Activated CD8-positive, alpha-beta memory T cell treated with anti-CD3 and anti-CD28 coated beads for 24 hours (primary cell): ENCODE data around the gene CEBPG.

Experiments
- DNase-seq: peaks from one replicate; pipeline ENCODE4 v3.0.0-alpha.2; 2020

Gene CEBPG

DNA sequence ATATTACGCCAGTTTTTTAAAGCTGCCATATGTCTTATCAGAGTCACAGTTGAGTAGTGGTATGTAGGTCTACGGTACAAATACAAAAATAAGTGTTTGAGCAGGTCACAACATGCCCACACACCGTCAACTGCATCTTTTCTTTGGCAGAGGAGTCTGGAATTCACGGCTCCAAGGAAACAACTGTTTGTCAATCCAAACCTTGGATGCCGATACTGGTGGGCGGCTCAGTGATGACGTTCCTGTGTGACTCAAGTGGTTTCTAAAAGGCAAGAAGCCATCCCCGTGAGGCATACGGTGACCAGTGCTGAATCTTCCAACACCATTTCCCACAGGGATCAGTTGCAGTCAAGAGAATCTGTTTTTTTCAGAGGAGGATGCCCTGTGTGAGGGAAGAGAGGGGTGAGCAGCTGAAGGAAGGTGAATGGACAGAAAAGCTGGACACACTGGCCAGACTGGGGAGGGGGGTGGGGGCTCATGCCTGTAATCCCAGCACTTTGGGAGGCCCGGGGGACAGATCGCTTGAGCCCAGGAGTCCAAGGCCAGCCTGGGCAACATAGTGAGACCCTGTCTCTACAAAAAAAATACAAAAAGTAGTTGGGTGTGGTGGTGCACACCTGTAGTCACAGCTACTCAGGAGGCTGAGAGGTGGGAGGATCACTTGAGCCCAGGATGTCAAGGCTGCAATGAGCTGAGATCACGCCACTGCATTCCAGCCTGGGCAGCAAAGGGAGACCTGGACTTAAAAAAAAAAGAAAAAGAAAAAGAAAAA is 22.8 kb upstream of the CEBPG start:
- no peak for DNase-seq

DNA sequence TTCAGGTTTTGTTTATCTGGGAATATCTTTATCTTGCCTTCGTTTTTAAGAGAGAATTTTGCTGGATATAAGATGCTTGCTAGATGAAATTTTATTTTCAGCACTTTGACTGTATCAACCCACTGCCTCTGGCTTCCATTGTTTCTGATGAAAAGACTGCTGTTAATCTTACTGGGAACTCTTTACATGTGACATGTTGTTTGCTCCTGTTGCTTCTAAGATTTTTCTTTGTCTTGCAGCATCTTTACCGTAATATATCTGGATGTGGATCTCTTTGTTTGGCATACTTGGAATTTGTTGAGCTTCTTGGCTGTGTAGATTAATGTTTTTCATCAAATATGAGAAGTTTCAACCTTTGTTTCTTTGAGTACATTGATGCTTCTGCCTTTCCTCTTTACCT is 18.0 kb upstream of the CEBPG start:
- DNase-seq: no peak

DNA sequence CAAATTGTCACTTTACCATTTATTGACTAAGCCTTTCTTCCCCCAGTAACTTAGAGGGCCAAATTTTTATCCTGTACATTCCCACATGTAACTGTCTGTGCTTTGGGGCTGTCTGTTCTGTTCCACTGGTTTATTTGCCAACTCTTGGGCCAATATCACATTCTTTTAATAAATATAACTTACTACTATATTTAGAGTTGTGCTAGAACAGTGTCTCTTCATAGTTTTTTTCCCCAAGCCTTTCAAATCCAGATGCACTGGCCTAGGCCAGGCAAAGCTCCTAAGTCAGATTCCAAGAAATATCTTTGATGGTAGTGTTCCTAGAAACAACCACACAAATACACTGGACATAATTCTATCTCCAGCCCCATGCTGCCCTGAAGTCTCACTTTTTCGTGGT is 16.0 kb upstream of the CEBPG start:
- DNase-seq: no peak

DNA sequence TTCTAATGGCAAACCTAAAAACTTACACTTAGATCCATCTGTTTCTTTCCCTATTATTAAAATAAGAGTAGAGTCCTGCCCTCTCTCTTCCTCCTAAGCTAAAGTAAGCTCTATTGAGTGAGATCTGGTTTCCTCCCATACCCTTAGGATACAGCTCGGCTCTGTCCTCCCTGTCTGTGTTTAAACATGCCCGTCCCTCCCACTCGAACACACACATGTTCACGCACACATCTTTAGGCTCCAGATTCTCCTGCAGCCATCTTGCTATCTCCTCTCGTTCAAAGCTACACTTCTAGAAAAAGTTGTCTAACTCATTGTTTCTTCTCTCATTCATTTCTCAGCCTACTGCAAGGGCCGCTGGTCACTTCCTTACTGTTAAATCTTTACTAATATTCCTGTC is 15.1 kb upstream of the CEBPG start:
- no peak for DNase-seq

GRCh38 chr19:33359581-33359980 is 13.9 kb upstream of the CEBPG start:
- DNase-seq: no peak

- DNase-seq: no peak
Measured at GRCh38 chr19:33362508-33363228, 10.8 kb upstream of the CEBPG start.

DNA sequence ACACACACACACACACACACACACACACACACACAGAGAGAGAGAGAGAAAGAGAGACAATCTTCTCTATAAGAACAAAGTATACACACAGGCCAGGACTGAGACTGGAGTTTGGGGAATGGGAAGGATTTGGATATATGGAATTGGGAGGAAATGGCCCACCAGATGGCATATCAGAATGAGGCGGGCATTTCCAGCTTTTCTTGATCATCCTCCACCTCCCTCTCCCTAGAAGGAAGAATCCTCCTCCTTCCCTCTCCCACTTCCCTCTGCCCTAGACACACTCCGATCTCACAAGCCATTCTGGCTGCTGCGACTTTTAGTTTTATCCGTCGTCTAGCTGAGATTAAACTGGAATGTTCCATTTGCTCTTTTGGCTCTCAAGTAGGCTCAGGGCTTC is 10.0 kb upstream of the CEBPG start:
- no peak for DNase-seq

GRCh38 chr19:33365691-33366090 is 7.8 kb upstream of the CEBPG start:
- DNase-seq: no peak

GRCh38 chr19:33366127-33366526 is 7.4 kb upstream of the CEBPG start:
- no peak for DNase-seq

- no peak for DNase-seq
Measured at GRCh38 chr19:33366897-33367296, 6.6 kb upstream of the CEBPG start.

DNA sequence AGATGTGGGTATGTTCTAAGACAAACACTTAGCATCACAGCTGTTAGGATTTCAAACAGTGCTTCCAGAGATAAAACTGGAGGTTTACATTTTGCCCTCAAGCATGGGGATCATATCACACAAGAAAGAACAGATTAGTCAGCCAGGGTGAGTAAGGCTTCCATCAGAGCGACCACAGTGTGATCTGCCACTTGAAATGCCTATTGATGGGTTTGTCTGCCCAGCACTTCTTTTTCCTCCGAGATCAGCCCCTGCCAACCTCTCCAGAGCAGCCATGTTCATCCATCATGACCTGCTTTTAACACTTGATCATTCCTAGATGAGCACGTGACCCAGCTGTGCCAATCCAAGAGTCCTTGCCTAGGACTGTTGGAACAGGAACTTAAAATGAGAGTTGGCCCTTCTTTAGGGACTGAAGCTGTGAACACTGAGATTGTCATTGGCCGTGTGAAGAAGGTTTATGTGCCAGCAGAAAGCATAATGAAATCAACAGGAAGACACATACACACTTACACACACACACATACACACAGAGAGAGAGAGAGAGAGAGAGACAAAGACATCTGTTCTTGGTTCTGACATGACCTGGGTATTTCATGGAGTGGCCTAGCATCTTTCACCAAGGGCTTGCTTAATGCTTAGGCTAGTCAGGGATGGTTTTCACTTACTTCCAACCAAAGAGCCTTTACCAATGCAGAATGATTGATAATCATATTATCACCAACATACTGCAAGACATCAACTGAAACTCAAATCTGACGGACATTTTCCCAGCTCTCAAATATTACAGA is 5.2 kb upstream of the CEBPG start:
- DNase-seq: no peak

DNA sequence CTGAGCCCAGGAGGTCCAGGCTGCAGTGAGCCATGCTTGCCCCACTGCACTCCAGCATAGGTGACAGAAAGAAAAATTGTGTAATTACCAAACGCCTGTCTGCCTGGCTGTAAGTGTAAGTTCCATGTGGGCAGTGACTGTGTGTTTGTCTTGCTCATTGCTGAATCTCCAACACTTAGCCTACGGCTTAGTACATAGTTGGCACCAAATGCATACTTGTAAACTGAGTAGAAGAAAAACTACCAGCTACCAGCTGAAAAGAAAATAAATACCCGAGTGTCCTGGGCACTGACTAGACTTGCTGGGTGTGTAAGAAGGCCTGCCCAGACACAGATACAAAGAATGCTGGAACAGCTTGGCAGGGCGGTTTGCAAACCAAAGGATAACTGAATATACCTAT is 2.7 kb upstream of the CEBPG start:
- no peak for DNase-seq

DNA sequence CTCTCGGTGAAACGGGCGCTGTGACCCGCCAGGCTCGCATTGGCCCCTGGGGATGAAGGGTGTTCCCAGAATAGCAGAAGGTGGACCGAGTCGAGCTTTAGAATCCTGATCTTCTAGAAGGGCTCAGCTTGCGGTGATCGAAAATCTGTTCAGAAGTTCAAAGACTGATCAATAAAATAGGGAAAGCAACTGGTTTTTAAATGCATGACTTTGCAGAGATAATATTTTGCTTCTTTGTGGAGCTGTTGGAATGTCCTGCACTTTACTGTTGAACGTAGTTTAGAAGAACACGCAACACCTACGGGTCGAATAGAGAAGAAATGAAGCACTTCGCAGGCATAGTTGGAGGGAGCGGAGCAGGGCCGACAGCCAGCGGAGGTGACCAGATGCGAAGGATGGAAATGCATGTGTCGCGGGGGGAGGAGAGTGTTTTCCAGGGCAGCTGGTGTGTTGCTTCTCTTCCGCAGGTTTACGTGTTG is 766 bp downstream of the CEBPG start:
- DNase-seq: peak; percentile 62

- DNase-seq: no peak
Measured at GRCh38 chr19:33375156-33375836, 1.8 kb downstream of the CEBPG start.

DNA sequence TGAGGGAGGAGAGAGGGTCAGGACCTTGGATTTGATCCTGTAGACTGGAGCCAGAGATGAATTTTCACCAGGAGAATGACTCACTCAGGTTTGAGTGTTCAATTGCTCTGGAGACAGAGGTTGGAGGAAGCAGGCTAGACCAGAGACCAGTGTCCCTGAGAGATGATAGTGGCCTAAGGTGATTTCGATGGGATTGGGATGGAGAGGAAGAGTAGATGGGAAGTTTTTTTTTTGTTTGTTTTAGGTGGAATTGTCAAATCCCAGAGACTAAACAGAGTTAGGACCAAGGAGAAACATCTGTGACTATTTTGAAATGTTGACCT is 2.3 kb downstream of the CEBPG start:
- DNase-seq: no peak

- no peak for DNase-seq
Measured at GRCh38 chr19:33376423-33376822, 2.9 kb downstream of the CEBPG start.

DNA sequence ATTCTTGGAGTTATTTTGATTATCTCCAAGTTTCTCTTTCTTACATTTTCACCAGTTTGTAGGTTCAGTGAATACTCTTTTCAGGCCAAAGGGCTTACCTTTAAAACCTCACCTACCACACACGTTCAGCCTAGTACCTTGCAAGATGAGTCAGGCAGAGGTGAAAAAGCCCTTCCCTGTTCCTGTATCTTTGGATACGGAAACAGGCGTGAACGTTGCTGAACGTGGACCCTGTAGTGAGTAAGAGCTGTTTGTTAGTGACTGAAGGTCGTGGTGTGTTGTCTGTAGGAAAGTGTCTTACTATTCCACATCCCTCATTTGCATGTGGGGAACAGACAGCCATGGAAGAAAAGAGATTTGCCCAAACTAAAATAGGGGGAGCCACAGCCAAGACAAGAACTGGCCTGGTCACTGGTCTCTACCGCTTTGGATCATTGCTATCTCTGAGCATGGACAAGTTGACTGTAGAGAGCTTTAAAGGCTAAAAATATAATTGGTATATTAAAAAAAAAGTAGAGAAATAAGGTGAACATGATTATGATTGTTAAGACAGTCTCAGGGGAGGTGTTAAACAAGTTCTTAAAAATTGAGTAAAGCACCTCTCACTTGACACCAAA is 3.5 kb downstream of the CEBPG start:
- DNase-seq: no peak

DNA sequence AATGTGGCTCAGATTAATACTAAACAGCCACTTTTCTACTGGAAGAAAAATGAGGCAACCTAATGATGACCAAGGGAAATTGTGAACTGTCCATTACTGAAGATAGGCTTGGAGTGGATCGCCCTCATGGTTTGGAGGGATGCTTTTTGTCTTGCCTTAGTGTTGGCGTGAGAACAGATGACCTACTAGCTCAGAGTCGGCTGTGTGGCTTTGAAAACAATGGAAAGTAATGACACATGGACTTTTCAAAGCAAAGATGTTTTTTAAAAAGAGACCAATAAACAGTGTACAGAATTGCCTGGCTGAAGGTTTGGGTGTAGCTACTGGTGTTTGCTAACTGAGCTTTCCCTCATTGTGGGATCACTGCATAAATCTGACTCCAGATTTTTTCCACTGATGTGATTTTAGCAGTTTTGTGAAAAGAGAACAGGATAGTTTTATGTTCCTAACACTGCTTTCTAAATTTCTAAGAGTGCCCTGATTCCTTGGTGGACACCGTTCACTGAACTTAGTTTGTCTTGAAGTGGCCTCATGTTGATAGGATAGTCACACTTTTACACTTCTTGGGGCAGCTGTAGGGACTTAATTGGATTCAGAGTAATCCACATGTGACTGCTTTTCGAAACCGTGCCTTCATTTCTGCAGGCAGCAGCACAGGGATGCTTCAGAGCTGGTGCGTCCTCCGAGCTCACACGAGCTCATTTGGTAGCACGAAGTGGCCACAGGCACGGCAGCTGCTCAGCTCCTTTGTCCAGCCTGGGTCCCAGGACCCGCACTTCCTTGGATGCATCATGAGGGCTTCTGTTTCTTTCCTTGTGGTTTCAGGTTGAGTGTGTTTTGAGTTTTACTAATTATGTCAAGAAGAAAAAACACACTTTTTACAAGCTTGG is 4.3 kb downstream of the CEBPG start:
- DNase-seq: peak; percentile 9

- DNase-seq: peak; percentile 37
Measured at GRCh38 chr19:33379151-33379829, 5.8 kb downstream of the CEBPG start.

- no peak for DNase-seq
Measured at GRCh38 chr19:33381101-33381500, 7.6 kb downstream of the CEBPG start.

DNA sequence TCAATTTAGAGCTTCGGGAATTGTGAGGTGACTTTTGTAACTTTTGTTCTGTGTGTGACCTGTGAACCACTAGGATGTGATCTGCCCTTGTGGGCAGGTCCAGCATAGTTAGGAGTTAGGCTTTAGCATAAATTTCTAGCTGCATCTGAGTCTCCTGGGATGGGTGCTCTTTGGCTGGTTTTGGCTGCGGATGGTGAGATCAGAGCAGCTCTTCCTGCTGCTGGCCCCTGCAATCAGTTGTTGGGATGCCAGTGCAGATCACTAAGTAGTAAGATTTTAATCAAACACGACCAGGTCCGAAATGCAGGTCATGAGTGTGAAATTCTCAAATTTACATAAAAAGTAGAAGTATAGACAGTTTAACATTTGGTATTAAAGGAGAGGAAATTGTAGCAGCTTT is 8.5 kb downstream of the CEBPG start:
- no peak for DNase-seq
